ENCODE results near the gene FAM76A.

FAM76A gene

DNA sequence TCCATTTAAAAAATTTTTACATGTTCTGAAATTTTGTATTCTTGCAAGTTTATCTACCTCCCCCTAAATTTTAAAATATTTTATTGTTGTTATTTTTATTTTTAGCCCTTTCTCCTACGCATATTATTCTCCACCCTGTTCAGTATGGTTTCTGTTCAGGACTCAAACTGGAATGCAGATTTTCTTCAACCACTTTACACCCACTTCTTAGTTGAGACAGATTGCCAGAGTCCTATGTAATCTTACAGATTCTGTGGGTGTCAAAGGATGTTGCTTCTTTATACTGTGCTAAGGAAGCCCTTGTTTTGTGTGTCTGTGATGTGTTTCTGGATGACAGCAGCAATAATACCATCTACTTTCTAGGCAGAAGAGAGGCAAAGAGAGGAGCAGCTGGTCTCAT is 84.1 kb downstream of the FAM76A start:
- no peak for TF ChIP-seq FOXM1 (IDR thresholded peaks at IDR 0.05; ENCODE audit: borderline replicate concordance, low read depth)
- no peak for TF ChIP-seq EP300 (IDR thresholded peaks at IDR 0.05; ENCODE audit: borderline replicate concordance)
- TF ChIP-seq RAD21 (IDR thresholded peaks at IDR 0.05; ENCODE audit: low read depth), result no peak
- no peak for TF ChIP-seq EGR1 (IDR thresholded peaks at IDR 0.05)

DNA sequence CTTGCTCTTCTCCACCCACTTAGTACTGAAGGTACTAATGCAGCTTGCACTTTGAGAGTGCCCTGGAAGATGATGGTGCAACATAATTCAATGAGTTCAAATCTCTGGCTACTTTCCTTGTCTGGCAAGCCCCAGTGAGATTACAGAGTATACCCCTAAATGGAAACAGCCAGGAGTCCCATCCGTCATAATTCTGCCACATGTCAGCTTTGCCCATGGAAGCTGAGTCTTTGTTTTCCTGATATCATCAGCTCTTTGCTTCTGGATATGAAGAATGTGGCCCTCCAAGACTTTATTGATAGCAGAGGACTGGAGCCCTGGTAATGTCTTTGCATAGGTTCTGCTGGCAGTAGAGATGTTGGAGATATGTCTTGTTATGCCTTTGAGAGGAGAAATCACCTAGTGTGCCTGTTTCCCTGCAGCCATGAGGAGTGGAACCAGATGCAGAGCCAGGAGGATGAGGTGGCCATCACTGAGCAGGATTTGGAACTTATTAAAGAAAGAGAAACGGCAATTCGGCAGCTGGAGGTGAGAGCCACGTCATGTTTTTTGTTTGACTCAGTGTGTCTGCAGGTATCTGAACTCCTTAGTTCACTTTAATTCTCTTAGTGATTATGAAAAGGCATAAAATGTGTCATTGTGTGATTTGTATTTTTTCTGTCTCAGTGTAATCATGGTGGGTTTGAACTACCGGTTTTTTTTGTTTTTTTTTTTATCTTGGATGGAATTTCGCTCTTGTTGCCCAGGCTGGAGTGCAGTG is 86.2 kb downstream of the FAM76A start:
- TF ChIP-seq ZBTB7A (IDR thresholded peaks at IDR 0.05; ENCODE audit: low read depth), result no peak
- TF ChIP-seq EP300 (IDR thresholded peaks at IDR 0.05; ENCODE audit: borderline replicate concordance), result no peak
- no peak for TF ChIP-seq REST (IDR thresholded peaks at IDR 0.05; ENCODE audit: low read depth)
- no peak for TF ChIP-seq CEBPB (IDR thresholded peaks at IDR 0.05)
- TF ChIP-seq RAD21 (IDR thresholded peaks at IDR 0.05; ENCODE audit: low read depth), result no peak
- TF ChIP-seq FOXM1 (IDR thresholded peaks at IDR 0.05; ENCODE audit: borderline replicate concordance, low read depth), result no peak
- no peak for TF ChIP-seq TAF1 (IDR thresholded peaks at IDR 0.05; ENCODE audit: low read depth)
- TF ChIP-seq TEAD4 (IDR thresholded peaks at IDR 0.05), result no peak
- TF ChIP-seq YY1 (IDR thresholded peaks at IDR 0.05; ENCODE audit: low read depth), result no peak
- TF ChIP-seq EGR1 (IDR thresholded peaks at IDR 0.05), result no peak
- TF ChIP-seq NFIC (IDR thresholded peaks at IDR 0.05), result no peak
- TF ChIP-seq, protein P1, sequence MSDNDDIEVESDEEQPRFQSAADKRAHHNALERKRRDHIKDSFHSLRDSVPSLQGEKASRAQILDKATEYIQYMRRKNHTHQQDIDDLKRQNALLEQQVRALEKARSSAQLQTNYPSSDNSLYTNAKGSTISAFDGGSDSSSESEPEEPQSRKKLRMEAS (IDR thresholded peaks at IDR 0.05), result no peak
- no peak for TF ChIP-seq TCF12 (IDR thresholded peaks at IDR 0.05; ENCODE audit: low read depth)
- TF ChIP-seq CREB1 (IDR thresholded peaks at IDR 0.05; ENCODE audit: low read depth), result no peak
- no peak for TF ChIP-seq USF1 (IDR thresholded peaks at IDR 0.05)
